Spleen (tissue), 11 donors: Measurements from ENCODE around the gene ZCCHC7. TPM values are rescaled to one million over a fixed set of nuclear protein-coding genes. Genes with fewer than 3 reads are reported as not detected.
A peak's percentile ranks its signal among the peaks of the same experiment; 100 is the strongest.
"Not testable (repeated sequence)": the region's sequence is repeated elsewhere in the genome, so short reads cannot be mapped to it uniquely, and the experiment has no call there.

ENCODE experiments used
- DNase-seq: peaks from one replicate; pipeline ENCODE4 v3.0.0-alpha.2; 2020
- H3K27ac ChIP-seq, 8 donors: fragments of 200-600 bp; sonication (generic) in 7 of 8; 1 replicate in 4 of 8; 2 replicates in 4 of 8; pipeline versions ENCODE4 v1.5.0 to v1.8.0; 2016 to 2021; ENCODE audit warnings: inconsistent platforms in 4 of 8, mild to moderate bottlenecking in 4 of 8, moderate library complexity in 1 of 8
- H3K27me3 ChIP-seq, 7 donors: fragments of 200-600 bp; sonication (generic) in 6 of 7; replicated peaks in 1 of 7; 1 replicate in 4 of 7; 2 replicates in 3 of 7; pipeline versions ENCODE4 v1.5.0 to v1.8.0; 2016 to 2021; ENCODE audit warnings: inconsistent platforms in 3 of 7, mild to moderate bottlenecking in 1 of 7
- H3K36me3 ChIP-seq, 6 donors: fragments of 200-600 bp; sonication (generic) in 5 of 6; 1 replicate in 4 of 6; 2 replicates in 2 of 6; pipeline versions ENCODE4 v1.5.0 to v1.8.0; 2016 to 2021; ENCODE audit warnings: inconsistent platforms in 2 of 6
- H3K4me1 ChIP-seq, 6 donors: fragments of 200-600 bp; sonication (generic) in 5 of 6; 1 replicate in 3 of 6; 2 replicates in 3 of 6; pipeline versions ENCODE4 v1.5.0 to v1.8.0; 2016 to 2021; ENCODE audit warnings: inconsistent platforms in 3 of 6
- H3K4me3 ChIP-seq, 8 donors: fragments of 200-600 bp; sonication (generic) in 7 of 8; 1 replicate in 4 of 8; 2 replicates in 4 of 8; pipeline versions ENCODE4 v1.5.0 to v1.8.0; 2016 to 2021; ENCODE audit warnings: inconsistent platforms in 4 of 8, mild to moderate bottlenecking in 4 of 8, moderate library complexity in 2 of 8
- H3K9me3 ChIP-seq, 8 donors: fragments of 200-600 bp; sonication (generic) in 7 of 8; 1 replicate in 4 of 8; 2 replicates in 4 of 8; pipeline versions ENCODE4 v1.5.0 to v1.8.0; 2016 to 2021; ENCODE audit warnings: inconsistent platforms in 4 of 8
- CTCF ChIP-seq, 11 experiments: fragments of 200-600 bp in 7 of 11; fragments of 450-650 bp in 4 of 11; sonication (generic) in 4 of 11; IDR thresholded peaks in 8 of 11; conservative IDR thresholded peaks in 3 of 11; 1 replicate in 7 of 11; 2 replicates in 4 of 11; pipeline versions ENCODE4 v1.4.0 to v1.8.0; 2016 to 2021; ENCODE audit warnings: antibody characterized with exemption in 11 of 11, inconsistent platforms in 4 of 11, mild to moderate bottlenecking in 1 of 11
- POLR2A ChIP-seq, 3 donors: fragments of 450-650 bp; IDR thresholded peaks; one replicate each; pipeline ENCODE4 v1.5.1; 2017; ENCODE audit warnings: antibody characterized with exemption in 3 of 3, mild to moderate bottlenecking in 1 of 3
- POLR2AphosphoS5 ChIP-seq, 3 donors: sonication (generic); formaldehyde crosslinking; IDR thresholded peaks; one replicate each; pipeline ENCODE4 v1.5.1; 2017; ENCODE audit warnings: antibody characterized with exemption in 3 of 3
- WGBS, 5 donors: extraction: QIAGEN DNeasy Blood & Tissue Kit in 3 of 5; methylation state at CpG; one replicate each; pipeline versions ENCODE4 v1.1.5 to v1.1.7; 2013 to 2018; 5-methylcytosine and 5-hydroxymethylcytosine counted together
- intact Hi-C: fragments of 100-400 bp; cut with DNase I; formaldehyde crosslinking; loops from one replicate; pipeline ENCODE4 v1.15.0; 2023; ENCODE audit warnings: low total_unique reads
- polyA plus RNA-seq, 3 donors: library from polyadenylated mRNA; stranded (reverse); fragments of 200-250 nt; gene quantifications; one replicate each; pipeline ENCODE4 v1.2.1, GENCODE V29; 2013
- total RNA-seq, 7 donors: library from RNA; depleted of rRNA in 3 of 7; stranded (reverse); fragments of >200 nt in 3 of 7; fragmentation: NEBNext Ultra II Directional in 4 of 7; extraction: Animal tissue kit (Norgen Biotek cat#: 25700) in 4 of 7; gene quantifications; one replicate each; pipeline versions ENCODE4 v1.1.0 to v1.2.1, GENCODE V29; 2016 to 2021
- donor health status: healthy with polysubstance abuse.
- donor health status: DM: no; HTN: no; CAD: no; lungs with moderate emphysema.
- donor health status: DM: no; HTN: no; CAD: no.
- donor health status: Bipolar disorder and iron deficiency.
- donor health status: healthy.
- donor health status: DM: no; HTN: no; CAD: no.
- donor health status: DM: yes; HTN: yes; CAD: no.

ZCCHC7 gene
- total and polyA plus RNA-seq, 10 donors = 17.0 to 50.6 (median 38.1) TPM

DNA sequence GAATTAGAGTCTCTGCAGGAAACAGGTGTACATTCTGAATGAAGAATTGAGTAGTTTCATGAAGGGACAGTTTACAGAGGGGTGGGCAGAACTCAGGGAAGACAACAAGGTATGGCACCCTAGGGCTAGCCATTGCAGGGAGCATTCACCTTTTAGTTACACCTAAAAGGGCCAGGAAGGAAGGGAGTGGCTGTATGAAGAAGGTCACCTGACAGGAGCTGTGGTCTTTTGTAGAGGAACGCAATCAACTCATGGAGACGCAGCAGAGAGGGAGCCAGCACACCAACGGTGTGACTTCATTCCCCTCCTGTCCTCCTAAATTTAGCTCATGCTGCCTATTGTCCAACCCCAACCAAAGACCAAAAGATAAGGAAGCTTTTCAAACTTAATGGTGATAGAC, 12.7 kb upstream of the ZCCHC7 start:
- intact Hi-C loops = no loop called here
- Histone ChIP-seq H3K4me1 (peaks cover 0 to 8% (median 0%) of the 10 kb centered on the region in 6 donors), H3K27ac (peak overlapping the region in 1 of 8 donors; percentile 21), H3K9me3 (peaks cover 0 to 11% (median 3%) of the 10 kb centered on the region in 8 donors), H3K36me3 (no peaks in the 10 kb centered on the region), H3K4me3 (peak overlapping the region in 1 of 8 donors; percentile 4), H3K27me3 (no peaks in the 10 kb centered on the region)
- no peak for DNase-seq
- TF ChIP-seq CTCF (IDR thresholded peaks at IDR 0.05 in 8 of 11, conservative IDR thresholded peaks at IDR 0.05 in 3 of 11) (no peak), POLR2AphosphoS5 (IDR thresholded peaks at IDR 0.05) (no peak), POLR2A (IDR thresholded peaks at IDR 0.05) (no peak)
- WGBS, 5 donors = 44 to 66% (median 47%) methylated on average over 3 of the region's 3 CpGs

DNA sequence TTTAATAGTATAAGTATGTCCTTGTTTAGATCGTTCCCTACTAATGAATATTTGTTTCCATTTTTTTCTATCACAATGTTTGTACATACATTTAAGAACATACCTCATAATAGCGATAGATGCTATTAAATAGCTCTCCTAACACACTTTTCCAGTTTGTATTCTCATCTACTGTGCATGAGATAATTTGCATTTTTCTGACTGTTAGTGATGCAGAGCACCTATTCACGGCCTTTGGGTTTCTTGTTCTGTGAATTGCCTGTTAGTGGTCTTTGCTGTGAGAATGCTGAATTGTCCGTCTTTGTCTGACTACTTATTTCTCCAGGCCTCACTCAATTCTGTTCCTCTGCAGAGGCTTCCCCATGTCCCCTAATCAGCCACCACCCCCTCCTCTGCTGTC, 5.9 kb upstream of the ZCCHC7 start:
- intact Hi-C loops, H3K27ac ChIP-seq, H3K4me1 ChIP-seq, H3K36me3 ChIP-seq, H3K4me3 ChIP-seq, DNase-seq, H3K9me3 ChIP-seq, H3K27me3 ChIP-seq: not testable (repeated sequence)
- 83 to 85% (median 85%) methylated on average over 4 of the region's 4 CpGs for WGBS, 5 donors

- intact Hi-C loops = no loop called here
- Histone ChIP-seq H3K36me3 (no peaks in the 10 kb centered on the region), H3K4me3 (no peak overlapping the region), H3K27ac (no peak overlapping the region), H3K27me3 (no peaks in the 10 kb centered on the region), H3K9me3 (peaks cover 0 to 5% (median 0%) of the 10 kb centered on the region in 8 donors), H3K4me1 (peaks cover 14 to 28% (median 26%) of the 10 kb centered on the region in 6 donors)
- DNase-seq = no peak
- WGBS, 5 donors = 92 to 96% (median 95%) methylated on average over 3 of the region's 3 CpGs
- no peak for TF ChIP-seq CTCF (IDR thresholded peaks at IDR 0.05 in 8 of 11, conservative IDR thresholded peaks at IDR 0.05 in 3 of 11)
Measured at GRCh38 chr9:37117956-37118355, 2.4 kb upstream of the ZCCHC7 start.

DNA sequence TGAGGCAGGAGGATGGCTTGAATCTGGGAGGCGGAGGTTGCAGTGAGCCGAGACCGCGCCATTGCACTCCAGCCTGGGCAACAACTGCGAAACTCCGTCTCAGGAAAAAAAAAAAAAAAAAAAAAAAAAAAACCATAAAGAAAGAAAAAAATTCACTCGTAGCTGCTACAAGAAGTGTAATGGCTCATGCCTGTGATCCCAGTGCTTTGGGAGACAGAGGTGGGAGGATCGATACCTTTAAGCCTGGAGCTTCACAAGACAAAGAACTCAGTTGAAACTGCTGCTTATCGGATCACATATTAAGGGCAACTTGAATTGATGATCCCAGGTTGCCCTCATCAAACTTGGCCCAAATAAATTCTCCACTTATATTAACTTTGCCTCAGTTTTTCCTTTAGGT, 1.0 kb upstream of the ZCCHC7 start:
- H3K27me3 ChIP-seq = no peaks in the 10 kb centered on the region
- H3K36me3 ChIP-seq = no peaks in the 10 kb centered on the region
- 93 to 97% (median 96%) methylated on average over 9 of the region's 9 CpGs for WGBS, 5 donors
- peaks cover 14 to 42% (median 38%) of the 10 kb centered on the region in 6 donors for H3K4me1 ChIP-seq
- H3K27ac ChIP-seq = peak overlapping the region in 3 of 8 donors; percentile 96 to 99 (median 98)
- DNase-seq = no peak
- intact Hi-C loops = no loop called here
- peaks cover 0 to 5% (median 0%) of the 10 kb centered on the region in 8 donors for H3K9me3 ChIP-seq
- no peak for TF ChIP-seq CTCF (IDR thresholded peaks at IDR 0.05 in 8 of 11, conservative IDR thresholded peaks at IDR 0.05 in 3 of 11)
- peak overlapping the region in 3 of 8 donors; percentile 75 to 87 (median 81) for H3K4me3 ChIP-seq

GRCh38 chr9:37120843-37121335, 515 bp downstream of the ZCCHC7 start:
- H3K36me3 ChIP-seq, H3K9me3 ChIP-seq, H3K27me3 ChIP-seq, DNase-seq, intact Hi-C loops: not testable (repeated sequence)
- peaks cover 14 to 56% (median 44%) of the 10 kb centered on the region in 6 donors for H3K4me1 ChIP-seq
- H3K4me3 ChIP-seq = peak overlapping the region; percentile 55 to 87 (median 72)
- WGBS, 5 donors = 0 to 1% (median 1%) methylated on average over 23 of the region's 23 CpGs
- peak overlapping the region; percentile 85 to 99 (median 98) for H3K27ac ChIP-seq
